B cell (primary cell): ENCODE measurements around the gene PALD1.

Experiments used
- EZH2 ChIP-seq: IDR thresholded peaks from 2 replicates; pipeline ENCODE4 v1.6.1; 2012; ENCODE audit warnings: borderline replicate concordance, low read depth, mild to moderate bottlenecking, moderate library complexity, low read length; ENCODE audit not compliant: insufficient read depth, poor library complexity, severe bottlenecking
- TF ChIP-seq, protein P1 (sequence below): fragments of 200-600 bp; IDR thresholded peaks from one replicate; pipeline ENCODE4 v1.8.0; 2022; ENCODE audit warnings: antibody characterized with exemption, mild to moderate bottlenecking

- TF ChIP-seq, protein P1, sequence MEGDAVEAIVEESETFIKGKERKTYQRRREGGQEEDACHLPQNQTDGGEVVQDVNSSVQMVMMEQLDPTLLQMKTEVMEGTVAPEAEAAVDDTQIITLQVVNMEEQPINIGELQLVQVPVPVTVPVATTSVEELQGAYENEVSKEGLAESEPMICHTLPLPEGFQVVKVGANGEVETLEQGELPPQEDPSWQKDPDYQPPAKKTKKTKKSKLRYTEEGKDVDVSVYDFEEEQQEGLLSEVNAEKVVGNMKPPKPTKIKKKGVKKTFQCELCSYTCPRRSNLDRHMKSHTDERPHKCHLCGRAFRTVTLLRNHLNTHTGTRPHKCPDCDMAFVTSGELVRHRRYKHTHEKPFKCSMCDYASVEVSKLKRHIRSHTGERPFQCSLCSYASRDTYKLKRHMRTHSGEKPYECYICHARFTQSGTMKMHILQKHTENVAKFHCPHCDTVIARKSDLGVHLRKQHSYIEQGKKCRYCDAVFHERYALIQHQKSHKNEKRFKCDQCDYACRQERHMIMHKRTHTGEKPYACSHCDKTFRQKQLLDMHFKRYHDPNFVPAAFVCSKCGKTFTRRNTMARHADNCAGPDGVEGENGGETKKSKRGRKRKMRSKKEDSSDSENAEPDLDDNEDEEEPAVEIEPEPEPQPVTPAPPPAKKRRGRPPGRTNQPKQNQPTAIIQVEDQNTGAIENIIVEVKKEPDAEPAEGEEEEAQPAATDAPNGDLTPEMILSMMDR = no peak
- no peak for TF ChIP-seq EZH2
Measured at GRCh38 chr10:70600512-70601395, 122.2 kb downstream of the PALD1 start.
